Smooth muscle cell (in vitro differentiated cells): ENCODE measurements around the gene POLE3. TPM values are rescaled to one million over a fixed set of nuclear protein-coding genes. Genes with fewer than 3 reads are reported as not detected.

ENCODE experiments used
- DNase-seq: peaks from one replicate; lab custom pipeline; 2025; ENCODE audit not compliant: unreplicated experiment; lab: John Stamatoyannopoulos, UW
- H2AFZ ChIP-seq: fragments of 200-600 bp; sonication (generic); 2 replicates; pipeline ENCODE4 v1.6.0; 2016; ENCODE audit warnings: antibody characterized with exemption, low read depth, mild to moderate bottlenecking
- H3F3A ChIP-seq: fragments of 200-600 bp; sonication (generic); 2 replicates; pipeline ENCODE4 v1.6.0; 2017; ENCODE audit warnings: antibody characterized with exemption, low read depth
- H3K27ac ChIP-seq: fragments of 200-600 bp; sonication (generic); 2 replicates; pipeline ENCODE4 v1.5.1; 2016; ENCODE audit warnings: low read depth, mild to moderate bottlenecking
- H3K27me3 ChIP-seq: fragments of 200-600 bp; sonication (generic); 2 replicates; pipeline ENCODE4 v1.6.1; 2016; ENCODE audit warnings: low read depth, mild to moderate bottlenecking
- H3K36me3 ChIP-seq: fragments of 200-600 bp; sonication (generic); 2 replicates; pipeline ENCODE4 v1.5.1; 2016; ENCODE audit warnings: low read depth
- H3K4me1 ChIP-seq: fragments of 200-600 bp; sonication (generic); 2 replicates; pipeline ENCODE4 v1.5.1; 2016; ENCODE audit warnings: low read depth
- H3K4me2 ChIP-seq: fragments of 200-600 bp; sonication (generic); 2 replicates; pipeline ENCODE4 v1.6.0; 2016; ENCODE audit warnings: mild to moderate bottlenecking
- H3K4me3 ChIP-seq: fragments of 200-600 bp; sonication (generic); 2 replicates; pipeline ENCODE4 v1.5.1; 2016; ENCODE audit warnings: mild to moderate bottlenecking
- H3K79me2 ChIP-seq: fragments of 200-600 bp; sonication (generic); 2 replicates; pipeline ENCODE4 v1.6.0; 2016; ENCODE audit warnings: low read depth, mild to moderate bottlenecking
- H3K9ac ChIP-seq: fragments of 200-600 bp; sonication (generic); 2 replicates; pipeline ENCODE4 v1.6.0; 2016; ENCODE audit warnings: low read depth
- H3K9me3 ChIP-seq: fragments of 200-600 bp; sonication (generic); replicated peaks from 2 replicates; pipeline ENCODE4 v1.5.1; 2016; ENCODE audit warnings: low read depth
- H4K20me1 ChIP-seq: fragments of 200-600 bp; sonication (generic); 2 replicates; pipeline ENCODE4 v1.6.0; 2016; ENCODE audit warnings: low read depth
- WGBS: methylation state at CpG from one replicate; pipeline ENCODE4 v1.1.7; 2016; ENCODE audit warnings: low lambda C conversion rate; 5-methylcytosine and 5-hydroxymethylcytosine counted together
- polyA plus RNA-seq: library from polyadenylated mRNA; unstranded; fragments of >200 nt; fragmentation: Nextera tagmentation; extraction: Ambion mirVana; gene quantifications from 2 replicates; pipeline ENCODE4 v1.2.1, GENCODE V29; 2016
- total RNA-seq: library from RNA; depleted of rRNA; stranded (reverse); fragments of >200 nt; gene quantifications from 2 replicates; pipeline ENCODE4 v1.2.3, GENCODE V29; 2014
- TF ChIP-seq, protein P1 (sequence below): fragments of 200-600 bp; sonication (generic); IDR thresholded peaks from 2 replicates; pipeline ENCODE4 v1.5.1; 2017; ENCODE audit warnings: borderline replicate concordance, mild to moderate bottlenecking, antibody characterized with exemption; ENCODE audit not compliant: insufficient read depth, poor library complexity, severe bottlenecking

The POLE3 gene
- total and polyA plus RNA-seq, 2 experiments from 2014 or later = 35.3 to 40.8 TPM

DNA sequence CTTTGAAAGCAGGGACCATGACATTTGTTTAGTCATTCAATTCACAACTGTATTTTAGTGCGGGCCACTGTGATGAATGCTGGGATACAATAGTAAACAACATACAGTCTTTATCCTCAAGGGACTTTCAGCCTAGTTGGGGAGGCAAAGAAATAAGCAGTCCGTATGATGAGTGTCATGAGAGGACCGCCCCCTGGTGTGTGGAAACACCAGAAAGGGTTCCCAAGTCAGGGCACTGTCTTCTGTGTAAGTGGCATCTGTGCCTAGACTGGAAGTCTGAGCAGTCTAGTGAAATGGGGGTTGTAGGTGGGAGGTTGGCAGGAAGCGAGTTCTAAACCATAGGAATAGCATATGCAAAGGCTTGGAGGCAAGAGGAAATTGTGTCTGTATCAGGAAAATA lies 6.9 kb upstream of the POLE3 start:
- Histone ChIP-seq H3K9me3 (no peaks in the 10 kb centered on the region), H2AFZ (no peak overlapping the region), H3K4me1 (no peaks in the 10 kb centered on the region), H3K27me3 (no peaks in the 10 kb centered on the region), H3K4me2 (no peak overlapping the region), H3K27ac (no peak overlapping the region), H3K36me3 (no peaks in the 10 kb centered on the region), H3K79me2 (no peaks in the 10 kb centered on the region), H3K4me3 (no peak overlapping the region), H3K9ac (no peak overlapping the region), H3F3A (peaks cover 4% of the 10 kb centered on the region), H4K20me1 (no peaks in the 10 kb centered on the region)
- no peak for DNase-seq
- 92% methylated on average over 4 of the region's 4 CpGs for WGBS
- TF ChIP-seq, protein P1, sequence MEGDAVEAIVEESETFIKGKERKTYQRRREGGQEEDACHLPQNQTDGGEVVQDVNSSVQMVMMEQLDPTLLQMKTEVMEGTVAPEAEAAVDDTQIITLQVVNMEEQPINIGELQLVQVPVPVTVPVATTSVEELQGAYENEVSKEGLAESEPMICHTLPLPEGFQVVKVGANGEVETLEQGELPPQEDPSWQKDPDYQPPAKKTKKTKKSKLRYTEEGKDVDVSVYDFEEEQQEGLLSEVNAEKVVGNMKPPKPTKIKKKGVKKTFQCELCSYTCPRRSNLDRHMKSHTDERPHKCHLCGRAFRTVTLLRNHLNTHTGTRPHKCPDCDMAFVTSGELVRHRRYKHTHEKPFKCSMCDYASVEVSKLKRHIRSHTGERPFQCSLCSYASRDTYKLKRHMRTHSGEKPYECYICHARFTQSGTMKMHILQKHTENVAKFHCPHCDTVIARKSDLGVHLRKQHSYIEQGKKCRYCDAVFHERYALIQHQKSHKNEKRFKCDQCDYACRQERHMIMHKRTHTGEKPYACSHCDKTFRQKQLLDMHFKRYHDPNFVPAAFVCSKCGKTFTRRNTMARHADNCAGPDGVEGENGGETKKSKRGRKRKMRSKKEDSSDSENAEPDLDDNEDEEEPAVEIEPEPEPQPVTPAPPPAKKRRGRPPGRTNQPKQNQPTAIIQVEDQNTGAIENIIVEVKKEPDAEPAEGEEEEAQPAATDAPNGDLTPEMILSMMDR = no peak

DNA sequence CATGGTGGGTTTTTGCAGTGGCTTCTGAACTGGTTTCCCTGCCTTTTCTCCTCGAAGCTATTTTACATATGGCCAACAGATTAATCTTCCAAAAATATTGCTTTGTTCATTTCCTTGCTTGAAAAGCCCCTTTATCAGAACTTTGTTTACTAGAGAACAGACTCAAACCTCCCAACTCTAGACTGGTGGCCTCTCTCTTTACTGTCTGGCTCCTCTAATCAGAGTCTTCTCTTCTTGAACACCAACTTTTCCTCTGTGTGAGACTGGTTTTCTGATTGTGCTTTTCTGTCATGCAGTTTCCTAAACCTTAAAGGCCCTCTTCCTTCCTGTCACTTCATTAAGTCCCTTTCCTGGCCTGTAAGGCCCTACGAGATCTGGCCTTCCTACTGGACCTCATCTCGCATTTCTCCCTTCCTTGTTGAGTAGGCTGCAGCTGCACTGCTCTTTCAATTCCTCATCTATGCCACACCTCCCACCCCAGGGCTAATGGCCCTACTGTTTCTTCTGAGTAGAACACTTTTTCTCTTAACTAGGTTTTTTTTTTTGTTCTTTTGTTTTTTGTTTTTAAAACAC lies 5.8 kb upstream of the POLE3 start:
- 58% methylated on average over 3 of the region's 3 CpGs for WGBS
- no peak overlapping the region for H3K4me3 ChIP-seq

DNA sequence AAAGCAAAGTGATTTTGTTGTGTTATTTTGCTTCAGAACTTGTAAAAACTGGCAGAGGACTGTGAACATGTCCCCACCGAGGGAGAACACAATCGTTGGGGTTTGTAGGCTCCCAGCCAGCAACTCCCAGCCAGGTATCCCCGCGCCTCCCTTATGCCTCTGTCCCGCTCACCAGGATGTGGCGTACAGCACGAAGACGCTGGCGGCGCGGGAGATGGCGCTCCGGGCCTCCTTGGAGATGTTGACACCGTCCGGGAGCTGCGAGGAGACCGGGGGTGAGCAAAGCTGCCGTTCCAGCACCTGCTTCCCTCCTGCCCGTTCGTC lies 630 bp downstream of the POLE3 start:
- peaks cover 17% of the 10 kb centered on the region for H3K79me2 ChIP-seq
- peak overlapping the region; percentile 97 for H3K9ac ChIP-seq
- peaks cover 9% of the 10 kb centered on the region for H3K4me1 ChIP-seq
- peak overlapping the region; percentile 70 for H3K4me3 ChIP-seq
- DNase-seq = no peak
- H3K9me3 ChIP-seq = no peaks in the 10 kb centered on the region
- H3K27me3 ChIP-seq = no peaks in the 10 kb centered on the region
- no peaks in the 10 kb centered on the region for H4K20me1 ChIP-seq
- WGBS = 2% methylated on average over 20 of the region's 20 CpGs
- H3K27ac ChIP-seq = peak overlapping the region; percentile 95
- H3K36me3 ChIP-seq = no peaks in the 10 kb centered on the region
- peak overlapping the region; percentile 90 for H2AFZ ChIP-seq
- TF ChIP-seq, protein P1 = no peak
- H3F3A ChIP-seq = peaks cover 19% of the 10 kb centered on the region
- peak overlapping the region; percentile 90 for H3K4me2 ChIP-seq

More for the DNA sequence above, 5.8 kb upstream of the POLE3 start:
- no peak for DNase-seq
- Histone ChIP-seq H3F3A (peaks cover 14% of the 10 kb centered on the region), H3K27me3 (no peaks in the 10 kb centered on the region), H3K36me3 (no peaks in the 10 kb centered on the region), H3K4me1 (peaks cover 3% of the 10 kb centered on the region), H4K20me1 (no peaks in the 10 kb centered on the region), H3K79me2 (no peaks in the 10 kb centered on the region), H3K27ac (no peak overlapping the region), H3K4me2 (no peak overlapping the region), H2AFZ (peak overlapping the region; percentile 9), H3K9ac (no peak overlapping the region), H3K9me3 (no peaks in the 10 kb centered on the region)
- TF ChIP-seq, protein P1 = no peak

DNA sequence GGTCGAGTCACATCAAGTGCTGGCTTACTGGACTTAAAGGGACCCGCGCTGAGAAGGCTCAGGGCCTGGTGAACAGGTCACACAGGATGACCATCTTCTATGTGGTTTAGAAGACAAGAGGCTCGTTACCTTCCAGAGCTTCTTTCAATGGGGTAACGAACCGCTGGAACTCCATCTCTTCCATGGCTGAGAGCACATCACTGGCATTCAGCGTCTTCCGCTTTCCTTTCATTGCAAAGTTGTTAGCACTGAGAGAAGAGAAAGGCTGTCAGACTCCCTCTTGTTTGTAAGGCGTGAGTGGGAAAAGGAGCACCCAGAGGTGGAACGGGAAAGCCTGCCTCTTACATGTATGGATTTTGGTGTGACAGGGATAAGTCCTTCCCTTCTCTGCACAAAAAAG lies 994 bp downstream of the POLE3 start:
- Histone ChIP-seq H3K9me3 (no peaks in the 10 kb centered on the region), H3F3A (peaks cover 19% of the 10 kb centered on the region), H3K4me3 (peak overlapping the region; percentile 70), H3K4me1 (peaks cover 9% of the 10 kb centered on the region), H3K79me2 (peaks cover 17% of the 10 kb centered on the region), H3K27me3 (no peaks in the 10 kb centered on the region), H4K20me1 (no peaks in the 10 kb centered on the region), H3K4me2 (peak overlapping the region; percentile 90), H3K27ac (peak overlapping the region; percentile 95), H2AFZ (no peak overlapping the region), H3K36me3 (no peaks in the 10 kb centered on the region), H3K9ac (peak overlapping the region; percentile 97)
- TF ChIP-seq, protein P1 = no peak
- DNase-seq = no peak
- 57% methylated on average over 10 of the region's 10 CpGs for WGBS
